Heart left ventricle (tissue), 16 donors: ENCODE results near the gene TMEM269. TPM values are rescaled to one million over a fixed set of nuclear protein-coding genes. Genes with fewer than 3 reads are reported as not detected.

Source experiments
- ATAC-seq, 4 donors: fragments of 200-7000 bp; cut with Tn5 transposase; one replicate each; pipeline ENCODE4 v1.9.1; 2020 to 2022; ENCODE audit warnings: moderate library complexity in 4 of 4, mild to moderate bottlenecking in 3 of 4, moderate number of reproducible peaks in 1 of 4
- DNase-seq, 5 donors: peaks; one replicate each; pipeline ENCODE4 v3.0.0-alpha.2; 2020
- H3K27ac ChIP-seq, 12 donors: fragments of 200-600 bp; sonication (generic) in 4 of 12; one replicate each; pipeline versions ENCODE4 v1.5.0 to v1.8.0; 2016 to 2022; ENCODE audit warnings: mild to moderate bottlenecking in 2 of 12
- H3K27me3 ChIP-seq, 9 donors: fragments of 200-600 bp; sonication (generic) in 2 of 9; one replicate each; pipeline versions ENCODE4 v1.5.1 to v1.8.0; 2016 to 2022; ENCODE audit warnings: mild to moderate bottlenecking in 3 of 9
- H3K36me3 ChIP-seq, 9 donors: fragments of 200-600 bp; sonication (generic) in 2 of 9; one replicate each; pipeline versions ENCODE4 v1.5.0 to v1.8.0; 2018 to 2022; ENCODE audit warnings: mild to moderate bottlenecking in 2 of 9
- H3K4me1 ChIP-seq, 12 donors: fragments of 200-600 bp; sonication (generic) in 4 of 12; one replicate each; pipeline versions ENCODE4 v1.5.0 to v1.8.0; 2016 to 2022; ENCODE audit warnings: mild to moderate bottlenecking in 3 of 12
- H3K4me3 ChIP-seq, 12 donors: fragments of 200-600 bp; sonication (generic) in 4 of 12; one replicate each; pipeline versions ENCODE4 v1.5.0 to v1.8.0; 2017 to 2022; ENCODE audit warnings: mild to moderate bottlenecking in 9 of 12, moderate library complexity in 4 of 12
- H3K9me3 ChIP-seq, 12 donors: fragments of 200-600 bp; sonication (generic) in 4 of 12; one replicate each; pipeline versions ENCODE4 v1.5.0 to v1.8.0; 2016 to 2022; ENCODE audit warnings: mild to moderate bottlenecking in 1 of 12
- CTCF ChIP-seq, 12 donors: fragments of 200-600 bp; sonication (generic) in 4 of 12; IDR thresholded peaks; one replicate each; pipeline versions ENCODE4 v1.5.0 to v1.8.0; 2018 to 2022; ENCODE audit warnings: antibody characterized with exemption in 12 of 12, mild to moderate bottlenecking in 5 of 12
- POLR2A ChIP-seq, 2 donors: fragments of 450-650 bp; IDR thresholded peaks; one replicate each; pipeline ENCODE4 v1.6.1; 2017; ENCODE audit warnings: antibody characterized with exemption in 2 of 2, mild to moderate bottlenecking in 2 of 2, moderate library complexity in 2 of 2
- WGBS, 4 donors: extraction: QIAGEN DNeasy Blood & Tissue Kit in 2 of 4; methylation state at CpG; one replicate each; pipeline versions ENCODE4 v1.1.5 to v1.1.7; 2013 to 2018; 5-methylcytosine and 5-hydroxymethylcytosine counted together
- intact Hi-C, 10 donors: fragments of 100-400 bp; cut with DNase I; formaldehyde crosslinking; loops; one replicate each; pipeline versions ENCODE4 v1.11.1 to v1.14.2; 2022
- polyA plus RNA-seq, 2 donors: library from polyadenylated mRNA; stranded (reverse); fragments of 200-250 nt; gene quantifications; one replicate each; pipeline ENCODE4 v1.2.3, GENCODE V29; 2013
- total RNA-seq, 9 donors: library from RNA; depleted of rRNA in 2 of 9; stranded (reverse); fragments of >200 nt in 2 of 9; fragmentation: NEBNext Ultra II Directional in 3 of 9; extraction: Animal tissue kit (Norgen Biotek cat#: 25700) in 3 of 9; gene quantifications; one replicate each; pipeline versions ENCODE4 v1.1.0 to v1.2.4, GENCODE V29; 2016 to 2023
- donor health status: ischemic (EF 13 %, LVEDD 7.1; RV severe dilation, severe dysfunction).
- donor health status: healthy with polysubstance abuse.
- donor health status: DM: no; HTN: yes; CAD: no.
- donor health status: DM: no; HTN: no; CAD: no.
- donor health status: ischemic (EF 25% LVEDD 6.9; RV normal size, moderate dysfunction).
- donor health status: ischemic (EF 25% LVEDD 5.7; RV mildly dilated, moderate dysfunction).
- donor health status: healthy.
- donor health status: DM: yes; HTN: yes; CAD: no.
- donor health status: ischemic (EF 35%, LVEDD 5.7; RV mildly dilated, moderate dysfunction).
- donor health status: nonischemic (EF 11% LVEDD 7.7; RV severe dilation, severe dysfunction).
- donor health status: DM: yes; HTN: yes; CAD: no.
- donor health status: PGD.
- donor health status: ischemic (EF 29% LVEDD 5.4; RV normal size, mild dysfunction).
- donor health status: nonischemic (EF 23%, LVEDD 6.1; RV moderate dilation, normal function).

The TMEM269 gene
- total and polyA plus RNA-seq, 11 donors = 0.06 to 0.19 (median 0.07) TPM; not detected in 8

- ATAC-seq = no peak
- Histone ChIP-seq H3K27ac (no peak within 1 kb of the TSS), H3K36me3 (no peaks in the 10 kb centered on the region), H3K4me3 (no peak within 1 kb of the TSS), H3K4me1 (peaks cover 0 to 18% (median 0%) of the 10 kb centered on the region in 12 donors), H3K9me3 (no peaks in the 10 kb centered on the region), H3K27me3 (no peaks in the 10 kb centered on the region)
- TF ChIP-seq CTCF (IDR thresholded peaks at IDR 0.05) (no peak), POLR2A (IDR thresholded peaks at IDR 0.05) (no peak)
- intact Hi-C loops = loop anchor here in 6 of 10 donors (10.0 kb wide), 2 partner anchors 395 to 595 kb away; no protein-coding TSS in a partner anchor
- 60 to 66% (median 65%) methylated on average over 20 to 27 of the region's 27 CpGs for WGBS, 4 donors
- no peak for DNase-seq
Measured at GRCh38 chr1:42739753-42740700, 44.8 kb upstream of the TMEM269 start, which contains the start of gene CLDN19. Gene CLDN19 (minus strand): TSS chr1:42740236. CDS start chr1:42740063, 173 bp downstream.

GRCh38 chr1:42740851-42741580 lies 43.8 kb upstream of the TMEM269 start:
- no peaks in the 10 kb centered on the region for H3K9me3 ChIP-seq
- H3K36me3 ChIP-seq = peaks cover 0 to 8% (median 4%) of the 10 kb centered on the region in 9 donors
- H3K27ac ChIP-seq = no peak overlapping the region
- DNase-seq (no peak), ATAC-seq (no peak)
- H3K27me3 ChIP-seq = no peaks in the 10 kb centered on the region
- WGBS, 4 donors = 72 to 86% (median 81%) methylated on average over 10 to 19 of the region's 19 CpGs
- intact Hi-C loops = loop anchor here in 6 of 10 donors (10.0 kb wide), 2 partner anchors 396 to 596 kb away; no protein-coding TSS in a partner anchor
- no peak overlapping the region for H3K4me3 ChIP-seq
- H3K4me1 ChIP-seq = peaks cover 0 to 18% (median 0%) of the 10 kb centered on the region in 12 donors
- TF ChIP-seq POLR2A (IDR thresholded peaks at IDR 0.05) (no peak), CTCF (IDR thresholded peaks at IDR 0.05) (no peak)

GRCh38 chr1:42741706-42742105 lies 43.1 kb upstream of the TMEM269 start:
- intact Hi-C loops = loop anchor here in 6 of 10 donors (10.0 kb wide), 2 partner anchors 397 to 597 kb away; no protein-coding TSS in a partner anchor

More at GRCh38 chr1:42741706-42742105, 43.1 kb upstream of the TMEM269 start:
- H3K27me3 ChIP-seq = no peaks in the 10 kb centered on the region
- H3K27ac ChIP-seq = no peak overlapping the region
- ATAC-seq (no peak), DNase-seq (no peak)
- H3K9me3 ChIP-seq = no peaks in the 10 kb centered on the region
- peaks cover 0 to 12% (median 0%) of the 10 kb centered on the region in 12 donors for H3K4me1 ChIP-seq
- WGBS, 4 donors = 82 to 90% (median 86%) methylated on average over 3 to 4 of the region's 4 CpGs
- peaks cover 0 to 15% (median 11%) of the 10 kb centered on the region in 9 donors for H3K36me3 ChIP-seq
- no peak for TF ChIP-seq CTCF (IDR thresholded peaks at IDR 0.05)
- no peak for TF ChIP-seq POLR2A (IDR thresholded peaks at IDR 0.05)
- H3K4me3 ChIP-seq = no peak overlapping the region
